CD4-positive, alpha-beta T cell treated with Interleukin-17A for 4 hours (primary cell): Measurements from ENCODE around the gene KAT6B.

Source experiments
- DNase-seq: peaks from one replicate; pipeline ENCODE4 v3.0.0-alpha.2; 2020; ENCODE audit warnings: mixed read lengths

The KAT6B gene

DNA sequence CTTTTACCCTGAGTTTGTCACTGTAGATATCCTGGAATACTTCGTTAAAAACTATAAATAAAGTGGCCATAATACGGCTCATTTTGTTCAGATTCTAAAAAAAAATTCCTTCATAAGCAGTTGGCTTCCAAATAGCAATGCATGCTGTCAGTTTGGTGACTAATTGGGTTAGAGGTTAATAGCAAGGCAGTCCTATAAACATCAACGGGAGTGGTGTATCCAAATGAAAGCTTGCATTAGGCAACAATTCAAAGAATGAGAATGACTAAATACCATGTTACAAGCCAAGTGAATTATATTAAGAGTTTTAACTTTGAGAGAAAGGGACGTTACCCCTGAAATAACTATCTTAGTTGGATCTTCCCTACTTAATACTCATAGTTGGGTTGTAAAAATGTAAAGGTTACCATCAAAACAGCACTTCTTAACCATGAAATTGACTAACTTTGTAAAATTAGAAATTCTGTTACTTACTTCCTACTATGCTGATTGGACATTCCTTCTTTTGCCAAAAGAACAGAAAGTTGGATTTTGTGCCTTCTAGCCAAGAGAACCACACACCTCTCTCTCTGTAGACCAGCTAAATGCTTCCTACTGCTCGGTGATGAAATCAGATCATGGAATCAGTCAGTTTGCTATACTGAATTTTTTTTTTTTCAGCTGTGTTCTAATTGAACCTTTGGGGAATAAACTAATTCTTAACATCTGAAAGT lies 98.0 kb downstream of the KAT6B start:
- no peak for DNase-seq

DNA sequence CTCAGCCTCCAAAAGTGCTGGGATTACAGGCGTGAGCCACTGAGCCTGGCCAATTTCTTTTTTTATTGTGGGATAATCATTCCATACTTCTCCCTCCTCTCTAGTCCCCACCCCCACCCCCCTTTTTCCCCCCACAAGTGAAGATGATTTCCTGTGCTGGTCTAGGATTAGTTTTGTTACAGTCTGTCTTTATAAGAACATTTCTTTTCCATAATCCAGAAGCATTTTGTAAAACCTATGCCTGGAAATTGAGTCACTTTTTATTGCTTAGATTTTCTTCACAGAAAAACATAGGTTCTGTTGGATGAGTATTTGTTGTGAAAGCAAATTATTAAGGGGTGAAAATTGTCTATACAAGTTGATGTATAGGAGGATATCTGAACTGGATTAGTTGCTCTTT lies 98.9 kb downstream of the KAT6B start:
- DNase-seq = no peak

DNA sequence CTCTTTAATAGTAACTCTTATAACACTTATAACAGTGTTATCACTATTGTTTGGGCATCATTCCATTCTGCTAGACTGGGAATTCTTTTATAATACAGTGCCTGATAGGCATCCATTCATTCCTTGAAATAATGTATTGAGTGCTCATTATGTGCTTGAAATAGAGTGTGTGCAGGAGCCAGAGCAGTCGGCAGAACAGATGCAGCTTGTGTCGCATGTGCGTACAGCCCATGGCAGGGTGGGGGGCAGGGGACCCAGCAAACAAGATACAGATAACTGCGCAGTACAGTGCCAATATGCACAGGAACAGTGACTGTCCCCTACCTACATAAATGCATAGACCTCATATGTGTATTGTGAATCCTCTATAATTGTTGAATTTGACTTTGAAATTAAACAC lies 99.3 kb downstream of the KAT6B start:
- DNase-seq = no peak

DNA sequence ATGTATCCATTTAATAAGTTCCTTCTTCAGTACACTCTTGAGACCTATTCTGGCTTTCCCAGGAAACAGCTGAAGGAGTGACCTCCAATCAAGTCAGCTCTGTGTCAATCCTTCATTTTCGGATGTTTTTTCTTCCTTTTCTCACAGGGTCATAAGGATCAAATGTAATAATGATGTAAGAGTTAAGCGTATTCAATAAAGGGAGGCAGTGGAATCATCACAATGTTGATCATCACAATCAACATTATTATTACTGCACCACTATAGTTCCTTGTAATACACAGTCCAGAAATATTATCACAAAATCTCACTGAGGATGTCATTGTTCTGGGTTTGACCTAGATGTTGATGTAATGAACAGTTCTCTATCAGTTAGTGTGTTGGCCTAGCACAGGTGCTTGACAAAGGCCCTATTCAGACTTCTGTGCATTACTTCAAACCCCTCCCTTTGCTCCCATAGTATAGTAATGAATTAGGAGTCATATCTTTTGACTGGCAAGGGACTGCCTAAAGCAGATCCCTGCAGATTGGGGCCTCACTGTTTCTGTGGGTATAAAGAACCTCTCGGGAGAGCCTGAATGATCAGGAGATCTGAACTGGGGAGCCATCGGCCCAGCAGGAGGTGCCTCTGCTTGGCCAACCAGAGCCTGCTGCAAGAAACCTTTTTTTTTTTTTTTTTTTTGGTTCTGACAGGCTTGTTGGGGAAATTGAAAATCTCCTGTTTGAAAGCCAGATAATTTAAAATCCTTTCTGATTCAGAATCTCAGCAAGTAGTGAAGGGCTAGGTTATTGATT lies 100.6 kb downstream of the KAT6B start:
- no peak for DNase-seq

GRCh38 chr10:74927701-74928100 lies 101.3 kb downstream of the KAT6B start:
- DNase-seq = no peak

GRCh38 chr10:74928742-74929191 lies 102.4 kb downstream of the KAT6B start:
- DNase-seq = no peak

DNA sequence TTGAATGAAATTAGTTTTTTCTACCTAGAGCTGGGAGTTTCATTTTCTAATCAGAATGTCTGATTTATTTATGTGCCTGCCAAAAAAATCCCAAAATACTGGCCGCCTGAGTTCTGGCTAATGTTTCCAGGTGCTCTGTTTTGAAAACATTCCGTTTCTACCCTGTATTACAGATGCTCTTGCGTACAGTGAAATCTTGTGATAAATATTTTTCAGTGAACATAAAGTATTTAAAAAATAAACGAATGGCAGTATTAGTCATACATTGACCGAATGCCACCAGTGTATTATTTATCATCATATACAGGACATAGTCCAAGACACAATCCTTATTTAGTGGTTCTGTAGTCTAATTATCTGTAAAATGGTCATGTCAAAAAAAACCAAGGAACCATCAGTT lies 102.8 kb downstream of the KAT6B start:
- DNase-seq = no peak

- DNase-seq = no peak
Observed at GRCh38 chr10:74930965-74931364, 104.6 kb downstream of the KAT6B start.

DNA sequence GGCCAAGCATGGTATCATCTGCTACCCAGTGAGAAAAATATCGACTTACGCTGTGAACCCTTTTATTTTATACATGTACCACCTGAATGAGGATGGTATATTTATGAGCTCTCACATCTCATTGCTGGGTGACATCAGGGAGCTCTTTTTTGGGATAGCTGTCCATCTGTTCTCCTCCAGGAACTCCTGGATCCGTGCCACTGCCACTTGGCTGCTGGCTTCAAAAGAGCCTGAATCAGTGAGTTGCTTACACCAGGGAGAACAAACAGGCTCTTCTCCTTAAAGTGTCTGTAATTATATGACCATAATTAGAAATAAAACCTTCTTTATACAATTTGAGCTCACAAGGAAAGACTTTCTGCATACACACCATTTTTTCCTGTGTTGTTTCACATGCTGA lies 106.2 kb downstream of the KAT6B start:
- DNase-seq = no peak

- DNase-seq = no peak
Observed at GRCh38 chr10:74934100-74934812, 107.9 kb downstream of the KAT6B start.

DNA sequence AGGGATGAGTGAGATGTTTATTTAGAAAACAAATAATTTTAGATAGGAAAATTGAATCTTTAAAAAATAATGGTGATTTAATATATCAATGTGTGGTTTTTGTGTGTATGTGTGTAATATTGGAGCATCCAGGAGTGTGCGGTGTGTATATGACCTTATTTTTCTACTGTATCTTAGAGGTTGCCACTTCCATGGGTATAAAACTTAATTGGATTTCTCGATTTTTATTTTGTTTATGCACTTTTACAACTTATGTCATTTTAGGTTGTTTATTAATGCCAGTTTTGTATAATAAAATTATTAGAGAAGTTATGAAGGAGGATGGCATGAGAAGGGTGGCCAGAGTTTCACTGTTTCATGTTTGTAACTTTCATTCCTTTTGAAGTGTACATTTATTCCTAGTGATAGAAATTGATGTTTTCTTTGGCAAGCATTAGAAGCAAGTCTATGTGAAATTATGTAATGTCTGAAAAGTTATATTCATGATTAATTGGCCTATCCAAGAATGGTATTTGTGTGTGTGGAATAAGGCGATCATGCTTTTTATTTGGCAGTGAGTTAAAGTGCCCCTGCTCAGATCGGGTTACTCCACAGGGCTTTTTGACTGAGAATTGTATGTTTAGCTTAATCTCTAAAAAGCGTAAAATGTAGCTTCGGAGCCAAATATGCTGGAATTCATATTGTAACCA lies 110.3 kb downstream of the KAT6B start:
- no peak for DNase-seq

- DNase-seq = no peak
Observed at GRCh38 chr10:74937266-74937856, 111.0 kb downstream of the KAT6B start.

- DNase-seq = no peak
Observed at GRCh38 chr10:74944205-74944604, 117.8 kb downstream of the KAT6B start.

DNA sequence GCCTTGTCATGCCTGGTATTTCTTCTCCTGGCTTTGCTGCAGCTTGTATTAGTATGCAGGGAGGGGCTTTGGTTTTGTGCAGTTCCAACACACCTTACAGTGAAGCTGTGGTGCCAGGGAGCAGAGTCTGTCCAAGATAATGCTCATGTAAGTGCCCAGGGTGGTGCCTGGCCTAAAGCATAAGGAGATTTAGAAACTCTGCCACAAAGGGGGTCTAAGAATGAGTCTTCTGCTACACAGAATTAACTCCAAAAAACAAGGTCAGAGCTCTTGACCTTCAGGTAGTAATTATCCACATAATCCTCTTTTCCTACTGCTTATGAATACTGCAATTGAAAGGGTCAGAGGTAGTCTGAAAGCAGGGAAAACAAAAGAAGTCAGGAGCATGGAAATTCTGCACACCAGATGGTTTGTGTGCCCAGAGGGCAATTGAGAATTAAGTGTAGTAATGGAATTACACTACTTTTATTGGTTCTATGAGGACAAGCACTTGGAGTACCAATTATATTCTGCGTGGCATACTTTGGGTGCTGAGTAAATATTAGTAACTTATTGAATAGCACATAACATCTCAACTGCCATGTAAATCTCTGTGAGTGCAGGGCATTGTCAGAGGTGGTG lies 121.5 kb downstream of the KAT6B start:
- no peak for DNase-seq

GRCh38 chr10:74949034-74949832 lies 122.8 kb downstream of the KAT6B start:
- no peak for DNase-seq

GRCh38 chr10:74949843-74950765 lies 123.7 kb downstream of the KAT6B start:
- DNase-seq = no peak

- DNase-seq = no peak
Observed at GRCh38 chr10:74953214-74953613, 126.8 kb downstream of the KAT6B start.

DNA sequence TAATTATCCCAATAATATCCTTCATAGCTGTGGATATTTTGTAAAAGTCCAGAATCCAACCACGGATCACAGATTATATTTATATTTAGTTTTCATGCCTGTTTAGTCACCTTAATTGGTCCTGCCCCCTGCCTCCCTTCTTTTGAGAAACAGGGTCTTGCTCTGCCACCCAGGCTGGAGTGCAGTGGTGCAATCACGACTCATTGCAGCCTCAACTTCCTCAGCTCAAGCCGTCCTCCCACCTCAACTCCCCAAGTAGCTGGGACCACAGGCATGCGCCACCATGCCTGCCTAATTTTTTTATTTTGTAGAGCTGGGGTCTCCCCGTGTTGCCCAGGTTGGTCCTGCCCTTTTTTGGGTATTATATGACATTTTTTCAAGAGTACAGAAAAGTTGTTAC lies 129.4 kb downstream of the KAT6B start:
- DNase-seq = no peak

GRCh38 chr10:74956555-74957111 lies 130.2 kb downstream of the KAT6B start:
- DNase-seq = no peak
